GM19468 (cell line): ENCODE measurements around the gene SMIM5.

Experiments
- ATAC-seq: cut with Tn5 transposase; IDR thresholded peaks from one replicate; pipeline ENCODE4 v1.9.1; 2021; ENCODE audit warnings: mild to moderate bottlenecking, moderate library complexity, moderate number of reproducible peaks; ENCODE audit not compliant: unreplicated experiment; ENCODE audit errors: extremely low read depth

Gene SMIM5

DNA sequence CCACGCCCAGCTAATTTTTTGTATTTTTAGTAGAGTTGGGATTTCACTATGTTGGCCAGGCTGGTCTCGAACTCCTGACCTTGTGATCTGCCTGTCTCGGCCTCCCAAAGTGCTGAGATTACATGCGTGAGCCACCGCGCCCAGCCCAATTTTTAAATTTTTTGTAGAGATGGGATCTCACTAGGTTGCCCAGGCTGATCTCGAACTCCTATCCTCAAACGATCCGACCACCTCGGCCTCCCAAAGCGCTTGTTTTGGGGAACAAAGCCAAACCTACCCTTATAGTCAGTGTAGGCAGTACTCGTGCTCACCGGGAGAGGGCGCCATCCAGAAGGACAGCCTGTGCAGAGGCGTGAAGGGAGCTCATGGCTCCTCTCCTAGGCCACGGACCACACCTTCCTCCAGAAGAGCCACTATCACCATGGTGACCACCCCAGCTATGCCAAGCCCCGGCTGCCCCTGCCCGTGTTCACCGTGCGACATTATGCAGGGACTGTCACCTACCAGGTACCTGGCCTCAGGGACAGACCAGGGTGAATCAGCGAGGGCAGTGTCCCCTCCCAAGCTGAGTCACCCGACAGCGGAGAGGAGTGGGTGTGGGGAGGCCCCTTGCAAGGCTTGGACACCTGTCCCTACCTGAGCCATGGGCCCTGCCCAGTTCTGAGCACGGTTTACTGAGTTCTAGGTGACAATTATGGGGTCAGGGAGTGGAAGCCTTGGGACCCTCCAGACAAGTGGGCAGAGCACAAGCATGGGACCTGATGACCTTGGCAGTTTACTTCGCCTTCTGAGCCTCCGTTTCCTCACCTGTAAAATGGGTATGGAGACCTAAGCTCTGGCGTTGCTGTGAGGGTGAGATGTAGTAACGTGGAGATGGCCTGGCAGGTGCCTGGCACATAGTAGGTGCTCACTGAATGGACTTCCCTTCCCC lies 31.9 kb upstream of the SMIM5 start:
- no peak for ATAC-seq

- ATAC-seq: no peak
Measured at GRCh38 chr17:75602644-75603043, 30.6 kb upstream of the SMIM5 start.

- ATAC-seq: no peak
Measured at GRCh38 chr17:75603123-75603522, 30.1 kb upstream of the SMIM5 start.

DNA sequence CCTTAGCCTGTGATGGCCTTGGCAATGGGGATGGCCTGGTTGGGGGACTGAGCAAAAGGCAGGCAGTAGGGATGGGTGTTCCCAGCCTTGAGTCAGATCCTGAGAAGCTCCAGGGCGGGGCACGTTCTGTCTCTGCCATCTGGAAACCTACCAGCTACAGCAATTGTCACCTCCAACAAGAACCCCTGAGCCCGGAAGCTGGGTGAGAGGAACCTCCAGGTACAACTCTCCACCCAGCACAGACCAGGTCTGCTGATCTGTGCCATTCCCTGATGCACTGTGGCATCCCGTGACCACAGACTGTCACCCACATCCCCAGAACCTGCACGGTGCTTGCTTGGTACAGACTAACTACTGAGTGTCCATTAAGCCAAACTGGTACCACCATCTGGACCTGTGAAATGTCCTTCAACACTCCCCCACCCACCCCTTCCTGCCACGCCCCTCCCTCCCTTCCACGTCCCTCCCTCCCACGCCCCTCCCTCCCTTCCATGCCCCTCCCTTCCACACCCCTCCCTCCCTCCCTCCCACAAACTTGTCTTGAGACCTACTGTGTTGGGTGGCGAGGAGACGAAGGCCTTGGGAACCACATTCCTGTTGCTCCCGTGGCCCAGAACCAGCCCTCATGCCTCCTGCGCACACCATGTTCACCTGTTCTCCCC lies 29.1 kb upstream of the SMIM5 start:
- ATAC-seq: no peak

DNA sequence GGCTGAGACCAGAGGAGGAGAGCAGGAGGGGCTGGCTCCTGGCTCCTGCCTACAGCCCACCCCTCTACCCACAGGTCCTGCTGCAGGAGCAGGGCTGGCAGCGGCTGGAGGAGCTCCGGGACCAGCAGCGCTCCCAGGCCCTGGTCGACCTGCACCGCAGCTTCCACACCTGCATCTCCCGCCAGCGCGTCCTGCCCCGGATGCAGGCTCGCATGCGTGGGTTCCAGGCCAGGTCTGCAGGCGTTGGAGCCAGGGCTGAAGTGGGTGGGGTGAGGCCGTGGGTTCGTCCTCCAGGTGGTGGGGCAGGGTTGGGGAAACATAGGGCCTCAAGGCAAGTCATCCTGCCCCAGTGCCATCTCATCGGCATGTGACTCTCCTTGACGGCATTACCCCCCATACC lies 27.4 kb upstream of the SMIM5 start:
- ATAC-seq: no peak

GRCh38 chr17:75607086-75607485 lies 26.1 kb upstream of the SMIM5 start:
- no peak for ATAC-seq

DNA sequence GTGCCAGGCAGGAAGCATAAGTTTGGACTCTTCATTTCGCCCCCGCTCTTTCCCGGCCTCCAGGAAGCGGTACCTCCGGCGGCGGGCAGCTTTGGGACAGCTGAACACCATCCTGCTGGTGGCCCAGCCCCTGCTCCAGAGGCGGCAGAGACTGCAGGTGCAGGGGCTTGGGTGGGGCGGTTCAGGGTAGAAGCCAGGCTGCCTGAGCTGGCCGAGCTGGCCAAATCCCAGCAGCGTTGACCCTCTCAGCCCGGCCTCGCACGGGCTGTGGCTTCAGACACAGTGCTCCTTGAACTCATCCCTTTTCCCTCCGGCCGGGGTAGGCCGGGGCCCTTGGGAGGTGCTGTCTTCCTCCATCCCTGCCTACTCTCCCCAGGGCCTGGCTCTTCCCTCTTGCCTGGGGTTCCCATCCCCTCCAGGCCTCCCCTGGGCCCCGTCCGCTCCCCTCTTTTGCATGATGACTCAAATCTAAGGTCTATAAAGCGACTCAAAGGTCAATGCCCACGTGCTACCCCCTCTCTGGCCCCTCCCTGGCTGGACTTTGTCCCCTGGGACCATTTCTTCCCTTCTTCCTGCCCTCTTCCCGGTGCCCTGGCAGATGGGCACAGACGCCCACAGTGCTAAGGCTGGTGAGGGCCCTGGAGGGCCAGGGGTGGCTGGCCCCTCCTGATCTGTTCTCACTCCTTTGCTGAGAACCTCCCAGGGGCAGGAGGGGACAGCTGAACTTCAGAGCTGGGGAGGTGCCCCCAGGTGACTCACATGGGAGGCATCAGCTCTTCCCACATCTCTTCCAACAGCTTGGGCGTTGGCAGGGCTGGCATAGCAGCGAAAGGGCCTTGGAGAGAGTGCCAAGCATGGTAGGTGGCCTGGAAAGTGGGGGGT lies 22.9 kb upstream of the SMIM5 start:
- no peak for ATAC-seq

- no peak for ATAC-seq
Measured at GRCh38 chr17:75611851-75612429, 21.3 kb upstream of the SMIM5 start.

GRCh38 chr17:75612906-75613626 lies 20.2 kb upstream of the SMIM5 start:
- ATAC-seq: no peak

DNA sequence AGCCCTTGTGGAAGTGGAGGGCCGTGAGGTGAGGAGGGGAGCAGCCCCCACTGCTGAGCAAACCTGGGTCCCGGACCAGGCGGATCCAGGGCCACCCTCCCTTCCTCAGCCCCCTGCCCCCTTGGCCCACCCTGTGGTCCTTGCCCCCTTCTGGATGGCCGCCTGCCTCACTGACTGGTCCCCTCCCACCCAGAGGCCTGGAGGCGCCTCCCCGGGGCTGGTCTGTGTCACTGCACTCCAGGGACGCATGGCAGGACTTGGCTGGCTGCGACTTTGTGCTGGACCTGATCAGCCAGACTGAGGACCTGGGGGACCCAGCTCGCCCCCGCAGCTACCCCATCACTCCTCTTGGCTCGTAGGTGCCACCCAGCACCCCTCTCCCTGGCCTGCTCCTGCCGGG lies 19.2 kb upstream of the SMIM5 start:
- ATAC-seq: no peak

- no peak for ATAC-seq
Measured at GRCh38 chr17:75614556-75615270, 18.5 kb upstream of the SMIM5 start.

DNA sequence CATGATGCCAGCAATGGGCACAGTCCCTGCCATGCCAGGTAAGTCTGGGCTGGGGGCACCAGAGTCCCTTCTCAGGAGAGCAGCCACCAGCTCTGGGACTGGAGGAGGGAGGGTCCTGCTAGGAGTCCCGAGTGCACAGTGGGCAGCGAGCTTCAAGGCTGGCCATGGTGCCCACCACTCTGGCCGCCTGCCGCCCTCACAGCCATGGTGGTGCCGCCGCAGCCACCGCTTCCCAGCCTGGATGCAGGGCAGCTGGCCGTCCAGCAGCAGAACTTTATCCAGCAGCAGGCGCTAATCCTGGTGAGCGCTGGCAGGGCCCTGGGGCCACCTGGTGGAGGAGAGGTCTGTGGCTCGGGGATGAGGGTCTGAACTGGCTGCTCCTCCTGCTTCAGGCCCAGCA lies 17.9 kb upstream of the SMIM5 start:
- no peak for ATAC-seq

GRCh38 chr17:75616521-75617122 lies 16.6 kb upstream of the SMIM5 start:
- ATAC-seq: no peak

GRCh38 chr17:75617218-75617617 lies 16.0 kb upstream of the SMIM5 start:
- no peak for ATAC-seq

DNA sequence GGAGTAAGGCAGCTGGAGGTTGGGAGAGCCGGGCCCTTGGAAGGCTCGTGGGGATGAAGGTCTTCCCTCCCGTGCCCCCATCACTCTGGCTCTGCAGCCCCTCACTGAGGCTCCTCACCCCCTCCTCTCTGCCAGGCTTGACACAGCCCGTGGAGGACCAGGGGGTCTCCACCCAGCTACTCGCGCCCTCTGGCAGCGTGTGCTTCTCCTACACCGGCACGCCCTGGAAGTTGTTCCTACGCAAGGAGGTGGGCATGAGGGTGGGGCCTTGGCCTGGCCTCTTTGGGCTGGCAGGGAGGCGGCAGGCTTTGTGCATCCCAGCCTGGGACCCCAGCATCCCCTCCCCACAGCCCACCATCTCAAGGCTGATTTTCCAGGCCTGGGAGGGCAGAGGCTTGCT lies 15.6 kb upstream of the SMIM5 start:
- ATAC-seq: no peak

GRCh38 chr17:75619506-75620431 lies 13.5 kb upstream of the SMIM5 start:
- ATAC-seq: no peak

DNA sequence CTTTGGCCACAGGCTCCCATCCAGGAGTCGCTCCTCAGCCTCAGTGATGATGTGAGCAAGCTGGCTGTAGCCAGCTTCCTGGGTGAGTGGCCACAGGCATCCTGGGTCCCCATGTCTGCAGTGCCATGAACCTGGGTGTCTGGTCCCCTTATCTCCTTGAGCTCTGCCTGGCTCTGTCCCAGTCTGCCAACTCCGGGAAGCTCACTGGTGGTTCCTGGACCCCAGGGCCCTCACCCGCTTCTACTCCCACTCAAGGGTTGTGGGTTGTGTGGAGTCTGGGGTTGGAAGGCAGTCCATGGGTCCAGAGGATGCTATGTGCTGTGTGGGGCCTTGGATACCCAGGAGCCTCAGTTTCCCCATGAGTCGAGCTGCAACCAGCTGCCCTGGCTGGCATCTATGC lies 11.7 kb upstream of the SMIM5 start:
- ATAC-seq: no peak

DNA sequence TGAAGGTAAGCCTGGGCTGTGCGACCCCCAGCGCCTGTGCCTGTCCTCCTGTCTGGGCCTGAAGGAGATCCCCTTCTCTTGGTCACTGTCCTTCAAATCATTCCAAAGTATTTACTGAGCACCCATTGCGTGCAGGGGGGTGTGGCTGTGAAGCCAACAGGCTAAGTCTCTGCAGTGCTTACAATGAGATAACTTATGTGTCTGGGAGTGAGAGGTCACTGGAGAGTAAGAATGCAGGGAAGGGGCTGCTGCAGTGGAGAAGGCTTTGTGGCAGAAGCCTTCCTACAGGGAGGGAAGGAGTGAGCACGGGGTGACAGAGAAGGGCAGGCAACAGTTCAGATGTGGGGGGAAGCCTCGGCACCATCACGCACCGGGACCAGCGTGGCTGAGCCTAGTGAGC lies 11.2 kb upstream of the SMIM5 start:
- ATAC-seq: no peak
